GM19395 (cell line): ENCODE data around the gene DDX41.
"Not testable (repeated sequence)": the region's sequence is repeated elsewhere in the genome, so short reads cannot be mapped to it uniquely, and the experiment has no call there.

Source experiments
- ATAC-seq: cut with Tn5 transposase; IDR thresholded peaks from one replicate; pipeline ENCODE4 v1.9.1; 2021; ENCODE audit warnings: mild to moderate bottlenecking, moderate library complexity; ENCODE audit not compliant: unreplicated experiment

Gene DDX41

DNA sequence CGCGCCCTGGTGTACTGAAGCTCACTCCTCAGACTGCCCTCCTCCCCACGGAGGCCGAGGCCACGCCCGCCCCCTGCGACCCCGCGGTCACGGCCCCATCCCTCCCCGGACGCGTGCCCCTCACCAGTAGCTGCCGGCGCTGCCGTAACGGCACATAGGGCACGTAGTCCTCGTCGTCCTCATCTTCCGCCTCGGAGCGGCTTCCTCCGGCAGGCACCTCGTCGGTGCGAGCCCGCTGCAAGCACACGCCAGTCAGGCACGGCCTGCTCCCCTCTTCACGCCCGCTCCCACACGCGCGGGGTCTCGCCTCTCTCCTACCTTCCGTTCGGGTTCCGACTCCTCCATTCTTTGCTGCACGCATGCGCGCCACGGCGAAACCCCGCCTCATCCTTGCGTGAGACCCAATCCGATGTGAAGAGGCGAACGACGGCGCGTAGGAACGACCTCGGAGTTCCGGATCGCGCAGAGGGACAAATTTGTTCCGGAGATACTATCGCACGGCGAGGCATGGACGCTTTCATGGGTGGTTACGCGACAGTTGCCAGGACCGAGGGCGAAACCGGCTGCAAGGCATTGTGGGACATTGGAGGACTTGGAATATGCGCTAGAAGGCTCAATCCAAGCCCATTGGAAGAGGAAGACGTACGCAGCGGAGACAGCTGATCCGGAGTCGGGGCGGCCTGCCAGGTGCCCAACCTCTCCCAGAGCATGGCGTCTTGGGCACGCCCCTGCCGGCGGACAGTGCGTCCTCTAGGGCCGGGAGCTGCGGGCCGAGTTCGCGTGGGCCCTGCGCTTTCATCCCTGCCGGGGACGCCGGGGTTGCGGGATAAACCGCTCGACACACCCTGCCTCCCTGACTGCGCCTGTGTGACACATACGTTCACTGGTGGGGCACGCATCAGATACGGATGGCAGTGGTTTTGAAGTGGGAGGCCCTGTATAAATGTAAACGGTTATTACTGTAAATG is at the start of gene DDX41:
DDX41 (minus strand) TSS at position 361 of the 968 bp plus-strand sequence; CDS start at position 345, 16 bp downstream.
- peak; percentile 85 for ATAC-seq

DNA sequence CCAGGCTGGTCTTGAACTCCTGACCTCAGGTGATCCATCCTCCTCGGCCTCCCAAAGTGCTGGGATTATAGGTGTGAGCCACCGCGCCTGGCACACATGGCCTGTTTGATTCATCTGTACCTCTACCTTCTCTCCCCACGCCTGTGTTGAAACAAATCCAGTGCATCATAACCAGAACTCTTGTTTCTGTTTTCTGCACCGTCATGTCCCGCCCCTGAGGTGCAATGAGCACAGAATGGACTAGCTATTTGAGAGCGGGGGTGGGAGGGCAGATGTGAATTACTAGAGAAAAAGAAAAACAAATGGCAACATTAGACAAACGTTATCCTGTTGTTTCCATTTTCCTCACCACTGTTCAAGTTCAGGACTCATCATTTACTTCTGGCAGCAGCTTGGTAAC is 48.3 kb upstream of the DDX41 start:
- no peak for ATAC-seq

DNA sequence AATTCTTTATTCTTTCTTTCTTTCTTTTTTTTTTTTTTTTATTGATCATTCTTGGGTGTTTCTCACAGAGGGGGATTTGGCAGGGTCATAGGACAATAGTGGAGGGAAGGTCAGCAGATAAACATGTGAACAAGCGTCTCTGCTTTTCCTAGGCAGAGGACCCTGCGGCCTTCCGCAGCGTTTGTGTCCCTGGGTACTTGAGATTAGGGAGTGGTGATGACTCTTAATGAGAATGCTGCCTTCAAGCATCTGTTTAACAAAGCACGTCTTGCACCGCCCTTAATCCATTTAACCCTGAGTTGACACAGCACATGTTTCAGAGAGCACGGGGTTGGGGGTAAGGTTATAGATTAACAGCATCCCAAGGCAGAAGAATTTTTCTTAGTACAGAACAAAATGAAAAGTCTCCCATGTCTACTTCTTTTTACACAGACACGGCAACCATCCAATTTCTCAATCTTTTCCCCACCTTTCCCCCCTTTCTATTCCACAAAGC is 42.7 kb upstream of the DDX41 start:
- ATAC-seq: not testable (repeated sequence)

DNA sequence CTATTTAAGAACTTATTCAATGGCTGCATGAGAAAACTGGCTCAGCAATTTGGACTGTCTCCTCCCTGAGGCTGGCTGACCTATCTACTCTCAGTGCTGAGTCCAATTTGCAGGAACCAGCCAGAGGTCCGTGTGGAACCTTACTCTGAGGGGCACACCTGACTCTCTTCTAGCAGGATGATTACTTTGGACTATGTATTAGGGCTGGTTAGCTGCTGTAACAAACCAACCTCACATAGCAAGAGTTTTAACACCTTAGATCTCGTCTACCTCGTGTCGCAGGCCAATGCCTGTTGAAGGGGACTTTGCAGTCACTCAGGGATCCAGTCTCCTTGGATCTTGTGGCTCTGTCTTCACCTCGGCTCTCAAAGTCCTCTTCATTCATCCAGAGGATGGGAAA is 41.0 kb upstream of the DDX41 start:
- no peak for ATAC-seq

DNA sequence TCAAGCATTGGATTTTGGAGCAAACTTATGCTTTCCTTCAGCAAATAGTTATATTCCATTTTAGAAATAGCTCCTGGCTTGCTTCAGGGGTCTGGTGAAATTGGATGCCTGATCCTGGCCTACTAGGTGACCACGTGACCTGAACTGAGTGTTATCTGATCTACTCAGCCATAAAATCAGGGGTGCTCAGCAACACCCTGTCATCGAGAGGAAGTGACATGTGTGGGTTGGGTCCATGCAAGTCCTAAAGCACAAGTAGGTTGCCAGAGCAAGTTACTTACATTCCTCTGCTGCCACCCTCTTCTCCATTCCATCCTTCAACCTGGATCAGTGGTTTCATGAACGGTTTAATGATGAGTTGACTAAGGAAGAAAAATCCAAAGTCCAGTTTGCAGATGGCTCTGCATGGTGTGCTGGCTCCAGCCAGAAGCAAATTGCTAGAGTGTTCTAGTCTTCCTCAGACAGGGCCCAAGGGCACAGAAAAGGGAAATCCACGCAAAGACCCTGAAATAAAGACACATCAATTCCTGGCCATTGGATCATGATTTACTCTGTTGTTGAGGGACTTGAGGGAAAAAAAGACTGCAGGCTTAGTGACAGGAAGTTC is 40.4 kb upstream of the DDX41 start:
- no peak for ATAC-seq

DNA sequence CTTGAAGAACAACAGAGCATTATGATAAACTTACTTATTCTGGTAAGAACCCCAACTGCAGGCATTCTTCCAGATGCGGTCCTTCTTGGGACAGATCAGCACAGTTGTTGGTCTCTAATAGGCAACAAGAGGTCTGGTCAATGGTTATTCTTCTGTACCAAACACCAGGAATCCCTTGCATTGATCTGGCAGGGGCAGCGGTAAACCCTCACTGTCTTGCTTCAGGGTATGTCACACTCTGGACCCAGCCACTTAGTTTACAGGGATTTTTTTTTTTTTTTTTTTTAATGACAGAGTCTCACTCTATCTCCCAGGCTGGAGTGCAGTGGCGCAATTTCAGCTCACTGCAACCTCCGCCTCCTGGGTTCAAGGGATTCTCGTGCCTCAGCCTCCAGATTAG is 38.9 kb upstream of the DDX41 start:
- no peak for ATAC-seq

DNA sequence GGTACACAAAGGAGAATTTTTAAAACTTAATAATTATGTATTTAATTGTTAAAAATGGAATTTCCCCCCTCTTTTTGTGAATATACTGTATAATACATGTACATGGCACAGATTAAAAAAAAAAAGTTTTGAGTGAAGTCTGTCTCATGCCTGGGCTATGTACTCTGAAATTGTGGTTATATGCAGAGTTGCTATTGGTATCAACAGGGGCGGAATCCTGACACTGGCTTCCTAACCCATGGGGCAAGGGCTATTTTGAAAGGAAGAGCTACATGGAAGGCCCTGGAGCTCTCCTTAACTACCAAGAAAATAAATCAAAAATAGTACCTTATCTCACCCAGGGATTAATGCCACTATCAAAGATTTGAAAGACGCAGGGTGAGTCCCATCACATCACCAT is 38.5 kb upstream of the DDX41 start:
- no peak for ATAC-seq

DNA sequence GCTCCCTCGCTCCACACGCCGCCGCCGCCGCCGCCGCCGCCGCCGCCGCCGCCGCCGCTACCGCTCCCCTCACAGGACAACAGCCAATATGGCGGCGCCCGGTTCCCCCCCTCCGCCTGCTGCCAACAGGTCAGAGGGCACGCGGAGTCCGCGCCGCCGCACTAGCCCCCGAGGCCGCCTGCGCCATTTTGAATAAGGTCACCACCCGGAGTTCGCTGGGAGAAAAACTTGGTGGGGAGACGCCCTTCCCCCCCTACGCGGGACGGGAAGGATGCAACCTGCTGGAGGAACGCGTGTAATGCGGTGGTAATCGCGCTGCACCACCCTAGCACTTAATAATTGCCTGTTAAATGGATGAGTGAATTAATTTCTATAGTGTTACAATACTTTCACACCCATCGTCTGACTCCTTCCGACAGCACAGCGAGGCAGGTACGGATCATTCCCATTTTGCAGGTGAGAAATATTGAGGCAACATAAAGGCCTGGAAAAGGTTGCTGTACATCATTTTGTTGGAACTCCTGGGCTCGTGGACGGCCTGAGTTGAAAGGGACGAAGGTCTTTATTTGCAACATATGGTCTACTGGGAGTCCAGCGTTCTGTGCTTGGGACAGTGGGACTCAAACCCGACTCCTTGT is 37.8 kb upstream of the DDX41 start, which contains the start of gene FAM193B:
FAM193B (minus strand) TSS at position 90 of the 638 bp plus-strand sequence. CDS start 105 bp downstream, outside the sequence.
- peak; percentile 93 for ATAC-seq

DNA sequence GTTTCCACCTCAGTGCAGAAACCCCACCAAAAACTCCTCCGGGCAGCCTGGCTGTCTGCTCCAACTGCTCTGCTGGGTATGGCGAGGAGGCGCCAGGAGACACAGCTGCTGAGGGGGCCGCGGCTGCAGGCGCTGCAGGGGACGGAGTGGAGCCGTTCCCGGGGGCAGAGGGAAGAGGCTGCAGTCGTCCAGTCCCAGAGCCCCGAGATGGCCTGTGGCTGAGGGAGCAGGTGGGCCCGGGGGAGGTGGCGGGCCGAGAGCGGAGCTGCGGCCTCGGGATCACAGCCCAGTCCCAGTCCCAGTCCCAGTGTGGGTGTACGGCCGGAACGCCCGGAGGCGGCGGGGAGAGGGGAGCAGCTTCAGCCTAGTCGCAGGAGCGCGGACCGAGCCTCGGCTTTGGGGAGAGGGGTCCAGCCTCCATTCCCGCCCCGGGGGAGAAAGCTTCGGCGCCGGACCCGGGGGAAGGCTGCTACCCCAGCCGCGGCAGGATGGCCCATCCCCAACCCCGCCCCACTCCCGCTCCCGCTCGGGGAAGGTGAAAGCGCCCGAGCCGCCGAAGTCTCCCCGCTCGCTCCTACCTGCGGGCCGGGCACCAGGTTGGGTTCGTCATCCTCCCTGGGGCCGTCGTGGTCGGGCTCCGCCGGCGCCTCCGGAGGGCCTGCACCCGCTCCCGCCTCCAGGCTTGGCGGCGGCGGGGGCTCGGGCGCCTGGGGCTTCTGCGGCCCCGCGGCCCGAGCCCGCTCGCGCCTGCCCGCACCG is 37.1 kb upstream of the DDX41 start:
- peak; percentile 38 for ATAC-seq

DNA sequence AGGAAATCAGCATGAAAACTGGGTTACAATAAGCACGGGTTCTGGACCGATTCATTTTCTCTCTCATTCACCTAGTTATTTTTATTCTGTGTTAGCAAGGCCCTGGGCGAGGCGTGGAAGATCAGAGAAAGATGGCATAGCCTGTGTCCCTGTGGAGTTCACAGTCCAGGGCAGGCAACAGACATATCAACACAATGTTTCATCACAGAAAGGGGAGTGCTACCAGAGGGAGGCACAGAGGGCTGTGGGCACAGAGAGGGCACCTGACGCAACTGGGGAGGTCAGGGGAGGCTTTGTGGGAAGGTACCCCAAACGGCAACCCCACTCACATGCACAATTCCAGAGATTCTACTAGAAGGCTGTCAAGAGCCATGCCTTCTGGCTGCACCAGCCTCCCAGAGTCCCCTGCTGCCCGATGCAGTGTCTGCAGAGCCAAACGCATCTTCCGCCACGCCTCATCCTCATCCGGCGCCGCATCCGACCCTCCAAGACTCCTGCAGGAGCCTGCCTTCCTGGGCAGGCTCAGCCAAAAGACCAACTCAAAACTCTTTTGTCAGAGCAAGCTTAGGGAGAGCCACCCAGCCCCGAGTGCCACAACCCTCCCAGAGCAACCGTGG is 36.2 kb upstream of the DDX41 start:
- no peak for ATAC-seq

DNA sequence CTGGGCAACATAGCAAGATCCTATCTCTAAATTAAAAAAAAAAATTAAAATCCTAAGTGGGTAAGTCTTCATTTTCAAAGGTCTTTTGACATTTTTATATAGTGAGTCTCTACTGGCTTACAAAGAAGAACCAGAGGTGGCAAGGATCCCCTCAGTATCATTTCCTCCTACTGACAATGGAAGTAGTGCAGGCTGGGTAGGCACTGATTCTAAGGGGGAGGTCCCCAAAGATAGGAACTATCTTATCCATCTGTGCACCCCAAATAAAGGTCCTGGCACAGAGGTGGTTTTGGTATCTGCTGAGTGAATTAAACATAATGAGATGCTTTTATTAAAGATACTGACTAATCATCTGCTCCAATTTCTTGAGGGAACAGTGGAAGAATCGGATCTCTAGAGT is 33.4 kb upstream of the DDX41 start:
- no peak for ATAC-seq

DNA sequence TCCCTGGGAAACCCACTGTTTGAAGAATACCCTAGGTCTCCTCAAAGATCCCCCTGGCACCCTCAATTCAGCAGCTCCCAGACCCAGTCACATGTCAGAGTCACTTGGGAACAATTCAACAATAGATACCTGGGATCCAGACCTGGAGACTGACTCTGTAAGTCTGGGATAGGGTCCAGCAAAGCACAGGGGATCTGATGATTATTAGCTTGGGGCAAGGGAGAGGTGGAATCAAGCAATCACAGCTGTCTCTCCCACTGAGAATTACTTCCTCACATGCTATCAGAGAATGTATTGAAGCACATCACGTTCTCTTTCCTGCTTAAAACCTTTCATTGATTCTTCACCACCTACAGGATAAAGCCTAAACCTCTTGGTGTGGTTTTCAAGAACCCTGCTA is 31.7 kb upstream of the DDX41 start:
- ATAC-seq: no peak

DNA sequence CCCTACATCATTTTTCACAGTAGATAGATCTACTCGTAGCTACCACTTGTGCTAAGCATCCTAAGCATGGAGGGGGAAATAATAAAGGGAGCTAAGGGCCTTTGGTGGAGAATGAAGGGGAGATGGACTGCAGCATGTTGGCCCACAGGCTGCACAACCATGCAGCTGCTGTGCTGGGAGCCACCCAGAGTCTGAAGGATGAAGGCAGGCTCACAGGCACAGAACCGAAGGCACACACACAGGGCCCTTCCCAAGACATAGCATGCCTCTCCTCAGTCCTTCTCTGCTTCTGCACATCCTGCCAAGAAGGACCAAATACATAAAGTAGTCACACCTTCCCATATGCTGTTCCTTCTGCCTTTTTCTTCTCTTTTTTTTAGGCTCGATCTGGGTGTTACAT is 31.0 kb upstream of the DDX41 start:
- no peak for ATAC-seq

DNA sequence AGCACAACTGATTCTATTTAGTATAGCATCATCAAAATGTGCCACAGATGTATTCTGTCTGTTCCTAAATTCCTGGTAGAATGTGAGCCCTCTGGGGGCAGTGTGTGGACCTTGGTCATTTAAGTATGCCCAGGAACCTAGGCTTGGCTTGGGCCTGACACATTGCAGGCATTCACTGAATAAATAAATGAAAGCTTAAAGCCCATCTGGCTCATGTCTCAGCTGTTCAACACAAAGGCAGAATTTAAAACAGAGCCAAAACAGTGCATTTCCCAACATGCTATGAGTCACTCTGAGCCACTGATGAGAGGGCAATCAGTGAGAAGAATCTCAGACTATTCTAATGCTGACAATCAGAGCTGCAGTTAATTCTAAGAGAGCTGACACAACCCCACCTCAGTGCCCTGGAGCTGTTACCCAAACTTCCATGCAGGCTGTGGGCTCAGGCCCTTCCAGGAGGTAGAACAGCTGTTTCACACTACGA is 29.5 kb upstream of the DDX41 start:
- no peak for ATAC-seq

DNA sequence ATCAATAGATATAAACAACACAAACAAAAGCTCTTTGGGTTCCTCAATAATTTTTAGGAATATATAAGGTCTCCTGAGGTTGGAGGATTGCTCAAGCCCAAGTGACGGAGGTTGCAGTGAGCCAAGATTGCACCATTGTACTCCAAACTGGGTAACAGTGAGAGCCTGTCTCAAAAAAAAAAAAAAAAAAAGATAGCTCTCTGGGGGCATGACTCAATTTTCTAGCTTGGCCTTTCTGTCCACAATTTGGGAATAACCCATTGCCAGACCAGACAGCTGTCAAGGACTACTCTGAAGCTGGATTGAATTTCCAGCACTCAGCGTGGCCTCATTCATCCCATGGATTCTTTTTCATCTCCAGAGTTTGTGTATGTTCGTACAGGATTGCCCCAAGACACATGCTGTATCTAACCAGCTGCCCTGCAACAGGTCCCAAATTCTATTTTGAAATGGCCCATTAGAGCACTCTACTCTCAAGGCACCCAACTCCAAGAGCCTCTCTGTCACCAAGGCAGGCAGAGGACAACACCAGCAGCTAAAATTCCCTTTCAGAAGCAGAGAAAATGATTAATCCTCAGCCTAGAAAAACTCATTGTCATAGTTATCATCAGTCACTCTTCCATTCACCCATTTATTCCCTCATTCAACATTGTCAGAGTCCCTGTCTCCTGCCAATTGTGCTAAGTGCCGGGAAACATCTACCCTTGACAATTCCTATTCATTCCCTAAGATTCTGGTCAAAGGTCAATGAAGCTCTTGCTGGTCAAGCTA is 28.9 kb upstream of the DDX41 start:
- ATAC-seq: no peak

DNA sequence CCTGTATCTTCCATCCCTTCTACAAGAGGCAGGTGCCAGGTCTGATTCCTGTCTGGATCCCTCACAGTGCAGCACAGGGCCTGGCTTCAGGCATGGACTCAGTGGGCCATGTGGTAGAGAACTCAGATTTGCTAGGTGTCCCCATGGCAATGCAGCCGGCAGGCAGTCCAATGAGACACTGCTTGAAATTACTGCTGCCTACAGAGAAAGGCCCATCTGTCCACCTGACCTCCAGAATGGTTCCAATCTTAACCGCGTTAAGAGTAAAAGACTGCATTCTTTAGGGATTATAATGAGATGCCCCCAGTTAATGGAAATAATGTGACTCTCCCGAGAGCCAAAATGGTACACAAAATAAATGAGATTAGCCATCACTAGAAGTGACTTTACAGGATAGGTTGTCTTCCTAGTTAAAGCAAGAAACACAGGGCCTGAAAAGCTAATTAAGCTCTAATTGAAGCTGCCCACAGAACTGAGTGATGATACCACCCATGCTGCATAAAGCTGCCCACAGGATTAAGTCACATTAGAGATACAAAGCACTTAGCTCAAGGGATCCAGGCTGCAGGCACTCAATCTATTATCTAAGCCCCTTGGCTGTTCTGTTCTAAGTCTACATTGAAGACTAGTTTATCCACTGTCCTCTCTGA is 26.2 kb upstream of the DDX41 start:
- ATAC-seq: no peak

DNA sequence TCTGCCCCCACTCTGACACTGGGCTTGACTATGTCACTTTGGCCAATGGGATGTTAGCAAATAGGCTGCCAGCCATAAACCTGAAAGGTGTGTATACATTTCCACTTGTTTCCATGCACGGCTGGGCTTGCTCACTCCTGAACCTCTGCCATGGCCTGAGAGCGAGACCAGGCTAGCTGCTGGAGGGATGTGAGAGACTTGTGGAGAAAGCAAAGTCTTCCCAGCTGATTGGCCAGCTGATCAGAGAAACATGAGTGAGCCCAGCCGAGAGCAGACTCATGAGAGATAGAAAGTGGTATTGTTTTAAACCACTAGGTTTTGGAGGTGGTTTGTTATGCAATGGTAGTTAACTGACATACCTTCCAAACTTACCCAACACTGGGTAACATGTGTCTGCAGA is 23.7 kb upstream of the DDX41 start:
- no peak for ATAC-seq

DNA sequence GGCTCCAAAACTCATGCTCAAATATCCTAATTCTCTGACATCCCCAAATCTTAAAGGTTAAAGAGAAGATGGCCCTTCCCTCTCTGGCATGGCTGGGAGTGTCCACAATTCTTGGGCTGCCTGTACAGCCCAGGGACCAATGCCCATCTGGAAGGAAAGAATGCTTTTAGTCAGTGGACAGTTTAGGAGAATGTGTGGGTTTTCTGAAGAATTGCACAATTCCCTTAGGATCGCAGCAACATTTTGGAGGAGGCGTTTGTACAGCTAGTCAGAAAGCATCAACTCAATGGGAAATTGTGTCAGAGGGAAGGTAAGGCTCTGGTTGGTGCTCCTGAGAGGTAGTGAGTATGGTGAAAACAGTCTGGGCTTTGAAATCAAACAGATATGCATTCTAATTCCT is 22.6 kb upstream of the DDX41 start:
- ATAC-seq: no peak

DNA sequence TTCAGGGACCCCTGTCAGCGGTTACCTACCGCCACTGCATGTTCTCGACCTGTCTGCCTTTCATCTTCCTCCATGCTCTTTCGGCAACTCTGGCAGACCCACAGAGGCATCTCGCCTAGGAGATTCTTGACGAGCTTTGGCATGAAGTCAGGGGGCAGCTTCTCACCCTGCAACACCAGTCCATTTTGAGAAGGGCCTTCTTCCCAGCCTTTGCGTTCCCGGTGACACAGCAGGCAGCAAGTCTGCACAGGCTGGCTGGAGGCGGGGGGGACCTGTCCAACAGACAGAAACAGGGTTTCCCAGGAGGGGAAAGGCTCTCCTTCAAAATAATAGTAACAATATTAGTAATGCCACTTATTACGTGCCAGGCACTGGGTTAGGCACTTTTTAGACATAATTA is 22.1 kb upstream of the DDX41 start:
- no peak for ATAC-seq
